ENCODE results near the gene ITGAE.

ITGAE gene

DNA sequence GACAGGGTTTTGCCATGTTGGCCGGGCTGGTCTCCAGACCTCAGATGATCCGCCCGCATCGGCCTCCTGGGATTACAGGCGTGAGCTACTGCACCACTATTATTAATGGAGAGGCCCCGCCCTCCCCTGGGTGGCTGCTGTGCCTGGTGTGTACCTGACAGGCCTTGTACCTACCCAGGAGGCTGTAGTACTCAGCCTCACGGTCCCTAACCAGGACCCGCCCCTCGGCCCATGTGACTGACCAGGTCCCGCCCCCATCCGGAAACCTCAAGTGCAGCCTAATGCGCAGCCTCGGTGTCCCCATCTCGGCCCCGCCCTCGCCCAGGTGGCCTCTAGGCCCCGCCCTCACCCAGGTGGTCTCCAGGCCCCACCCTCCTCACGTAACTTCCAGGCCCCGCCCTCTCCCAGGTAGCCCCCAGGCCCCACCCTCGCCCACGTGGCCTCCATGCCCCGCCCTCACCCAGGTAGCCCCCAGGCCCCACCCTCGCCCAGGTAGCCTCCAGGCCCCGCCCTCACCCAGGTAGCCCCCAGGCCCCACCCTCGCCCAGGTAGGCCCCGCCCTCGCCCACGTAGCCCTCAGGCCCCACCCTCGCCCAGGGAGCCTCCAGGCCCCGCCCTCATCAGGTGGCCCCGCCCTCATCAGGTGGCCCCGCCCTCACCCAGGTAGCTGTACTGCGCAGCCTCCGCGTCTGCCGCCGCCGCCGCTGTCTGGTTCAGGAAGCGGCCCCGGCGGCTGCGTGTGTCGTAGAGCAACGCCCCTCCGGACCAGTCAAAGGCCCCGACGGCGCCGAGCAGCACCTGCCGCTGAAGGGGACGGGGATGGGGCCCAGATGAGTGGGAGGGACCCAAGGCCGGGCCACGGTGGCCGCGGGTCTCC lies 46.3 kb downstream of the ITGAE start:
- TF ChIP-seq, protein P1, sequence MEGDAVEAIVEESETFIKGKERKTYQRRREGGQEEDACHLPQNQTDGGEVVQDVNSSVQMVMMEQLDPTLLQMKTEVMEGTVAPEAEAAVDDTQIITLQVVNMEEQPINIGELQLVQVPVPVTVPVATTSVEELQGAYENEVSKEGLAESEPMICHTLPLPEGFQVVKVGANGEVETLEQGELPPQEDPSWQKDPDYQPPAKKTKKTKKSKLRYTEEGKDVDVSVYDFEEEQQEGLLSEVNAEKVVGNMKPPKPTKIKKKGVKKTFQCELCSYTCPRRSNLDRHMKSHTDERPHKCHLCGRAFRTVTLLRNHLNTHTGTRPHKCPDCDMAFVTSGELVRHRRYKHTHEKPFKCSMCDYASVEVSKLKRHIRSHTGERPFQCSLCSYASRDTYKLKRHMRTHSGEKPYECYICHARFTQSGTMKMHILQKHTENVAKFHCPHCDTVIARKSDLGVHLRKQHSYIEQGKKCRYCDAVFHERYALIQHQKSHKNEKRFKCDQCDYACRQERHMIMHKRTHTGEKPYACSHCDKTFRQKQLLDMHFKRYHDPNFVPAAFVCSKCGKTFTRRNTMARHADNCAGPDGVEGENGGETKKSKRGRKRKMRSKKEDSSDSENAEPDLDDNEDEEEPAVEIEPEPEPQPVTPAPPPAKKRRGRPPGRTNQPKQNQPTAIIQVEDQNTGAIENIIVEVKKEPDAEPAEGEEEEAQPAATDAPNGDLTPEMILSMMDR (IDR thresholded peaks at IDR 0.05; ENCODE audit: control insufficient read depth, insufficient read depth, low read depth, low read length, missing control alignments), result no peak
- DNase-seq (ENCODE audit: low read depth), result no peak
- no peak overlapping the region for H3K4me3 ChIP-seq (ENCODE audit: control insufficient read depth, low read depth, low read length)

DNA sequence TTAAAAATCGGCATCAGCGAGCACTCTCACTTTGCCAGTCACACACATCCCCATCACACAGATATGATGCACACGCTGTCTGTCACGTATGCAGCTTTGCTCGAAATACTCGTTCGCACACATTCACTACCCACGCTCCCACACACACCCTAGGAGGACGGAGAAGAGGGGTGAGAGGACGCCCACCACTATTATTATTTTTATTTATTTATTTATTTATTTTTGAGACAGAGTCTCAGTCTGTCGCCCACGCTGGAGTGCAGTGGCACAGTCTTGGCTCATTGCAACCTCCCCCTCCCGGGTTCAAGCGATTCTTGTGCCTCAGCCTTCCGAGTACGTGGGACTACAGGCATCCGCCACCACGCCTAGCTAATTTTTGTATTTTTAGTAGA lies 46.9 kb downstream of the ITGAE start:
- H3K4me3 ChIP-seq (ENCODE audit: control insufficient read depth, low read depth, low read length), result no peak overlapping the region
- DNase-seq (ENCODE audit: low read depth), result no peak
- TF ChIP-seq, protein P1 (IDR thresholded peaks at IDR 0.05; ENCODE audit: control insufficient read depth, insufficient read depth, low read depth, low read length, missing control alignments), result no peak

DNA sequence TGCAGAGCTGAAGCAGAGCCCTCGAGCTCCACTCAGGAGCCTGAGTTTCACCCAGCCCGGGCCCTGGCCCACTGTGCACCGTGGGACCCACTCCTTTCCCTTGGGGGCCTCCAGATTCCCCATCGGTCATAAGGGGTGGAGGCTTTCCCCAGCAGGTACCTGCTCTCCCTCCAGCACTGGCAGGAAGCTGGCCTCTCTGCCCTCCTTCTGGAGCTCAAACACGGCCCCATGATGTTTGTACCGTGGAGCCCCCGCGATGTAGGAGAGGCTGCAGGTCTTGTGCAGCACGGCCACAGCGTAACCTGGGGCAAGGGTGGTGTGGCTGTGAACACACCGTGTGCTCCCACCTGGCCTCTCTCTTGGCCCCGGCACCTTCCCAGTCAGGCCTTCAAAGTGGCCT lies 47.4 kb downstream of the ITGAE start:
- TF ChIP-seq, protein P1 (IDR thresholded peaks at IDR 0.05; ENCODE audit: control insufficient read depth, insufficient read depth, low read depth, low read length, missing control alignments), result no peak
- no peak overlapping the region for H3K4me3 ChIP-seq (ENCODE audit: control insufficient read depth, low read depth, low read length)
- no peak for DNase-seq (ENCODE audit: low read depth)

DNA sequence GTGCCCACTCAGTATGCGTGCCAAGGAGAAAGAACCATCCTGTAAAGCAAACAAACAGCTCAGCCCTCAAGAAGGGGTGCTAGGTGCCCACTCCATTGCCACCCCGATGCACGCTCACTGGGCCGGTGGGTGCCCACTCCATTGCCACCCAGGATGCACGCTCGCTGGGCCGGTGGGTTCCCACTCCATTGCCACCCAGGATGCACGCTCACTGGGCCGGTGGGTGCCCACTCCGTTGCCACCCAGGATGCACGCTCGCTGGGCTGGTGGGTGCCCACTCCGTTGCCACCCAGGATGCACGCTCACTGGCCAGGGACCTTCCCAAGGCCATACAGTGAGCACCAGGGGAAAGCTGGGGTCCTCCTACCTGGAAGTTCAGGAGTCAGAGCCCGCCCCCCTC lies 49.2 kb downstream of the ITGAE start:
- TF ChIP-seq, protein P1 (IDR thresholded peaks at IDR 0.05; ENCODE audit: control insufficient read depth, insufficient read depth, low read depth, low read length, missing control alignments), result no peak
- DNase-seq (ENCODE audit: low read depth), result no peak
- H3K4me3 ChIP-seq (ENCODE audit: control insufficient read depth, low read depth, low read length), result no peak overlapping the region

DNA sequence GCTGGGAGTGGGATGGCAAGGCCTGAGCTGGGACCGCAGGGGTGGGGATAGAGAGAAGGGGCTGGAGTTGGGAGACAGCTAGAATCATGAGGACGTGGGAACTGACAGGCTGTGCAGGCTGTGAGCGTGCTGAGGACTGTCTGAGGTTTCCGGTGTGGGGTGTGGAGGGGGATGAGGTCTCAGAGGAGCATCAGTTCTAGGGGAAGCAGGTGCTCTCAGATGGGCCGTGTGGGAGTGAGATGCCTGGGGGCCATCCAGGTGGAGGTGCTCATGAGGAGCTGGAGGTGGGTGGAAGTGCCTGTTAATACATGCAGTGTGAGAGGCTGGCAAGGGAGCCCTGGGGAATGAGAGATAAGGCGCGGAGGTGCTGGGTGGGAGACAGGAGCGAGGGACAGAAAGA lies 50.1 kb downstream of the ITGAE start:
- TF ChIP-seq, protein P1 (IDR thresholded peaks at IDR 0.05; ENCODE audit: control insufficient read depth, insufficient read depth, low read depth, low read length, missing control alignments), result no peak
- no peak for DNase-seq (ENCODE audit: low read depth)
- H3K4me3 ChIP-seq (ENCODE audit: control insufficient read depth, low read depth, low read length), result no peak overlapping the region

DNA sequence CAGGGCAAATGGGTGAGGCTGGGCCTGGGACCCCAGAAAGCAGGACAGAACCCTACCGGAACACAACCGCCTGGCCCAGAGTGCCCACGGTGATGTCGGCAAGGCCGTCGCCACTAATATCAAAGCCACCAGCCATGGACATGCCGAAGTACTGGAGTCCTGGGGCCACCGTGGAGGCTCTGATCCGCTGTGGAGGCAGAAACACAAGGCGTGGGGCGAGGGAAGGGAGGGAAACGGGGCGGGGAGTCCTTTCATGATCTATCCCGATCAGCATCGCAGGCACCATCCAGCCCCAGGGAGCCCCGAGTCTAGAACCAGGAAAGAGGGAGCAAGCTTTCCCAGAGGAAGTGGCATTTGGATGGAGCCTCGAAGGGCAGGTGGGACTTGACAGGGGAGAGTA lies 50.7 kb downstream of the ITGAE start:
- TF ChIP-seq, protein P1 (IDR thresholded peaks at IDR 0.05; ENCODE audit: control insufficient read depth, insufficient read depth, low read depth, low read length, missing control alignments), result no peak
- H3K4me3 ChIP-seq (ENCODE audit: control insufficient read depth, low read depth, low read length), result no peak overlapping the region
- no peak for DNase-seq (ENCODE audit: low read depth)
